Measurements from ENCODE around the gene TECTB.

TECTB gene

DNA sequence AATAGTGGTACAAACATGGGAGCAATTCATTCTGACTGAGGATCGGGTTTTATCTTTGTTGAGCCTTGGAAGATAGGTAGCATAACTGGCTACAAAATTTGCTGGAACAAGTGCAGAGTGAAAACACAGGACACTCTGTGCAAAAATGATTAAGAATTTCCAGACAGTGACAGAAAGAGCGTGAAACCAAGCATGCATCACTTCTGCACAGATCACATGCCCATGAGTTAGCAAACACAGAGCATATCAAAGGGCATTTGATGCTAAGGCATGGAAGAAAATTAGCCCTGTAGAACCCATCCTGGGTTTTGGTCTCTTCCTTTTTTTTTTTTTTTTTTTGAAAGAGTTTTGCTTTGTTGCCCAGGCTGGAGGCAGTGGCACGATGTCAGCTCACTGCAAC lies 28.3 kb downstream of the TECTB start:
- DNase-seq, result no peak

DNA sequence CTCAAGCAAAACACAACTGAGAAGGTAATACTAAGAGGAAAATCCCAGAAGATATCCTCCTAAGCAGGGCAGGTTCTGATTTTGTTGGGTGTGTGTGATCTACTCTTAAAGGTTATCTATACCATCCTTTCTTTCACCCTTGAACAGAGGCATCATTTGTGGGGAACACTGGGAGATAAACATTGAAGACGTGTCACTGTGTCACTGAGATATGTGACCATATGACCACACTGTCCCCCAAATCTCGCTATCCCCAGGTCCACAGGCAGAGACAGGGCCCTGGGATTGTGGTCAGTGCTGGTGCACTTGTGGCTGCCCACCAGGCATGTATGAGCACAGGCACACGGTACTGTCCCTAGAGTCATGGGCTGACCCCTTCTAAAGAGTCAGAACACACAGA lies 30.0 kb downstream of the TECTB start:
- no peak for DNase-seq

DNA sequence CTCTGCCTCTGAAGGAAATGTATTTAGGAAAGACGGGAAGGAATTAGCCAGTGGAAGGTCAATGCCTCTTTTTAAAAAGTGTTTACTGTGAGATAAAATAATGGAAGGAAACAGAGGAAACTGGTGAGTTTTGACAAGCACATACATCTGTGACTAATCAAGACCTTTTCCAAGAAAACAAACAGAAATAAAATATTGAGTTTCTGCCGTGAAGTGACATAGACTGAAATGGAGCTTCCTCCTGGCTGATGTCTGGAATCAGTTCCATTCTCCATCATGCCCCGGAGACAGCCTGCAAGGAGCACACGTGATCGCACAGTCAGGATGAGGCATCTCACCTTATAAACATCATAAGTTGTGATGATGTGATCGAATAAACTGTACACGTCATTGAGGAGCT lies 30.7 kb downstream of the TECTB start:
- no peak for DNase-seq

DNA sequence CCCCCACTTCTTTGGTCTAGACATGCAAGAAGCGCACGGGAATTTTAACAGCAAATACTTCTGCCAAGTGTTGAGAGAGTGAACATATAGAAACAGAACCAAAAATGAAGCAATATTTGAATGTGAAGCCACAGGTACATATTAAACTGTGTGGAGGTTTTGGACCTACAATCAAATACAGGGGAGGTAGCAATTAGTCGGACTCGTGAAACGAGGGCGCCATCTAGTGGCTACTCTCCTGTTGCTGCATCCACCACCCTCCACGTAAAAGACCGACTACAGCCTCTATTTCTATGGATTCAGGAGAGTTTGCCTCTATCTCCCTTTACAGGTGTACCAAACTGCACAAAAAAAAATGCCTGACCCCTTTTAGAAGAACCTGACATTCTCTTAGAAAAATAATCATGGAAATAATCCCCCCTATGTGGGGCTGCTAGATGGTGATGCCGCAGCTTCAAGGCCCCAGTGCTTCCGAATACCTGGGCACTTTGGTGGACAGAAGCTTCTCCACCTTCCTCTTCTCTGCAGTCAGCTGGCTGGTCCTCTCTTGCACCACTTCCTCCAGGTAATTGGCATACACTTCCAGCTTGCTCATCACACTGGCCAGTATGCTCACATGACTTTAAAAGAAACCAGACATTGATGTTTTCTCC lies 31.7 kb downstream of the TECTB start:
- peak; percentile 92 for DNase-seq

DNA sequence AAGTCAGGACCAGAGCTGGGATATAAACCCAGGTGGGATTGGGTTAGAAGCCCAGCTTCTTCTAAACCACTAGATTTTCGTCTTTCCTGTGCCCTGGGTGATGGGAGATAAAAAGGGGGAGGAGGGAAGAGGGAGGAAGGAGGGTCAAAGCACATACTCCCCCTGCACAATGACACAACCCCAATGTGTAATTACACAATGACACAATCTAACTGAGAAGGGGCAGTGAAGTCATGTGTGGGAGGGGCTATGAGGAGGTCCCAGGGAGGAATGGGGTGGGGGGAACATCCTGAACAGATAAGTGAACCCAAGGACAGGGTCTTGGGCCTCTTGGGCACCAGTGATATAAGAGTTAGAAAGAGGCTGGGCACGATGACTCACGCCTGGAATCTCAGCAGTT lies 44.5 kb downstream of the TECTB start:
- no peak for DNase-seq

DNA sequence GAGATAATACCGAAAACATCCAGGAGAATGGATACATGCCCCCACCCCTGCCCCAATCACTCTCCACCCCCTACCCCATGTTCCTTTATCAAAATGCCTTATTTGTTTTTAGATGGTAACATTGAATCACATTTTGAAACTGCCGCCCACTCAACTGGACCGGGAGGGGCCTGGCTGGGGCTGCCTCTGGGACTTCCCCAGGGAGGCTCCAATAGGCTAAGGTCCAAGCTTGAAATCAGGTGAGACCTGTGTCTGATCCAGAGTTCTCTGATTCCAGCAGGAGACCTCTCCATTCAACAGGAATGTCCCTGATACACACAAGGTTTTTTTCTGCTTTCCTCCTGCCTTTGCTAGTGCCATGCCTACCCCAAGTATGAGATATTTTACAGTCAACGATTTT lies 47.0 kb downstream of the TECTB start:
- DNase-seq, result no peak

DNA sequence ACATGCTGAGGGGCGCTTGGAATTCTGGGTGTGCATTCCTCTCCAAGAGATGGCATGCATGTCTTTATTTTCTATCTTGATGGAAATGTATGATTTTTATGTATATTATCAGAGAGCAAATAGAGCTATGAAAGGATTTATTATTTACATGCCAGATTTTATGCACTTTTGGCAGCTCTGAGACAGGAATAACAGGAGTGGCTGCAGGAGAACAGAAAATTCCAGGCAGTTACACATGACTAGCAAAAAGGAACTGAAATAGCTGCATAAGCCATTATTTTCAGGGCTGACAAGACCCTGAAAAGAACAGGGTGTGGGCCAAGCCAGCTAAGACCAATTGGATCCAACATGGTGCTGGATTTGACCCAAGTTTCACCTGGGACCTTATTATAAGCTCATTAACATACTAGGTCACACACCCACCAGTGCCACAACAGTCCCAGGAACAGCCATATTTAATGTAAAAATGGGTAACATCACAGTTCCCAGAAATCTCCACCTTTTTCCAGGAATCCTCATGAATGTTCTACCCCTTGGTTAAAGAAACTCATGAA lies 47.5 kb downstream of the TECTB start:
- DNase-seq, result no peak

DNA sequence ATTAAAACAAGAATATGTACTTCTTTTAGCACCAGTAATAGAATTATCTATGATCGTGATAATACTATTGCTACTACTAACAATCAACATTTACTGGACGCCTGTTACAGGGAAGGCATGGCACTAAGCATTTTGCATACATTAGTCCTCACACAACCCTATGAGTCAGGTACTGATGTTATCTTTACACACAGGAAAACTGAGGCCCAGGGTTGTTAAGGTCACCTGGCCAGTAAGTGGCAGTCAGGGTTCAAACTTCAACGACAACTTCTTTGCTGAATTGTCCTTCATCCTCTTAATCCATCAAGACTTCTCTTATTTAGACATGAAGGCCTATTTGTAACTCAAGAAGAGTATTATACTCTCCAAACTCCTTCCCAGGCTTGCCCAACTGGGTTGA lies 48.8 kb downstream of the TECTB start:
- DNase-seq, result no peak

DNA sequence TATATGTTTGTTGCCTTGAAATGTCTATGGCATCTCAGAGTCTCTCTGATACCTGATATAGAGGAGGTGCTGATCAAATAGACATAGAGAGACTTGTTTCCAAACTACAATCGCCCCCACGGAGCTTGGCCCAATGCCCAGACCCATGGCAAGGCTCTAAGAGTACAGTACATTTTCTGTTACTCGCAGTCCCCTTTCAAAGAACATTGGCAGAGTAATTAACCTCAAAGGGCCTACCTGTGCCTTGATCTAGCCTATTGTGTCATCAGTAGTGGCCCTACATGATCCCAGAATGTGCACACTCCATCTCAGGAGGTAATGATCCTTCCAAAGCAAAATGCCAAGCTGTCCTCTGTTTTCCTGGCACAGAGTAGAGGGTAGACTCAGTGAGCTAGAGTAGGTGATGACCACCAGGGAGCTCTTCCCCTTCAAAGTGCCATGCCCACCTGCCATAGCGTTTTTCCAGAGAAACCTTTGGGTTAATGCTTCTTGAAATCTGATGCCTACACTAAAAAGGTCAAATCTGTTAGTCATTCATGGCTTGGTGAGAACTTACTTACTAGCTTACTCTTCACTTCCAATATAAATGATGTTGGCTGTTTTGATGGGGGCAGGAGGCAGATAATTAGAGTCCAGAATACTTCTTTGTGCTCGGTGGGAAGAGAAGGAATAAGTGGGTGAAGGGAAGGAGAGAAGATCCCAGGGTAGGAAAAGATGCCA lies 49.5 kb downstream of the TECTB start:
- no peak for DNase-seq

DNA sequence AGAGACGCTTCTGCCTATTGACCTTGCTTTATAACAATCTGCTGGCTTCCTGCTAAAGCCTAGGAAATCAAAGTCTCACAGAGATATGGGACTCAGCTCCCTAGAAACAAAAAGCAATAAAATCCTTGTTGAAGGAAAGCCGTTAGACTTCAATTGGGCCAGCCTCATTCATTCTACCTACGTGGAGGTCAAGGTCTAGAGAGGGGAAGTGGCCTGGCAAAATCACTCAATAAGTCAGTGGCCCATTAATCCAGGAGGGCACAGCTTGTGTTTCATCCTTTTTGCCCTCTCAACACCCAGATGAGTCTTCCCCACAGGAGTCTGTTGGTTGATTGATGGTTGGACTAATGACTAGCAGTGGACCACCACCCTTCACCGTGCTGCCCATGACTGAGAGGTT lies 50.3 kb downstream of the TECTB start:
- DNase-seq, result no peak

DNA sequence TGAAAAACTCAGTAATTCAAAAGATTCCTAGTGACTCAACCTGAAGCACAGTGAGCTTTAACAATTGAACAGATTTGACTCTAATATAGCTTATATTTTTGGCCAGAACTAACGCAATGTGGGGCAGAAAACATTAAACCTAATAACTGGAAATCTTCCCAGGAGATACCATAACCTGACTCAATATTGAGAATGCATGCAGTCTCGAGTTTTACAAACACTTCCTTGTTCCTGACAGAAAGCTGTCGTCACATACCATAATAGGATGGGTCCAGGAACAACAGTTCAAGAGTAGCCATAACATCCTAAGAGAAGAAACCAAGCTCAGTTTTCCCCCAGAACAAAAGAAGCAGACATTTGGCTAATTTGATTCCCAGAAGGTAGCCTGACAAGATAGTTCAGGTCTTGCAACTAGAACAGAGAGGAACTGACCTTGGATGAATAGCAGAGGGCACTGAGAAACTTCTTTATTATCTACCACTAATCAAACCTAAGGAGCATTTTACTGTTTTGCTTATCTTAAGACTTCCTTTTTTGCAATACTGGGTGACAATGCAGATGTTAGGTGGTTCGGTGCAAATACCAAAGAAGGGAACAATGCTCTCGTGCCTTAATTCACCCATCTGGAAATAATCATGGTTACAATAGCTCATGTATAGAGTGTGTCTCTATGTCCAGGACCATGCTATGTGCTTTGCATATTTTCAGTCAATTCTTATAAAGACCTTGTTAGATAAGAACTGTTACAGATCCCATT lies 52.1 kb downstream of the TECTB start:
- peak; percentile 58 for DNase-seq

DNA sequence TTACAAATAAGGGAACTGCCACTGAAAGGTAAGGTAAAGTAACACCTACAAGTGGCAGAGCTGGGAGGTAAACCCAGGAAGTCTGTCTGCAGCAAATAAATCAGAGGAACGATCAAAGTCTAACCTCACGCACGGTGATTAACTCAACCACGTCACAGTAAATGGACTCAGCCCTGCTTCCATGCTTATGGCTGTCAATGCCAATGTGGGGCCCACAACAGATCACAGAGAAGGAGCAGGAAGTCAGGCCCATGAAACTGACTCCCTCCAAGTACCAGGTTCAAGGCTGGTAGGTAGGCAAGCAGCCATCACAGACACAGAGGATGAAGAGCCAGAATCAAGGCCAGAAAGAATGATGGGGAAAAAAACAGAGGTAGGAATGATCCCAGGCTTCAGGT lies 52.7 kb downstream of the TECTB start:
- peak; percentile 14 for DNase-seq

DNA sequence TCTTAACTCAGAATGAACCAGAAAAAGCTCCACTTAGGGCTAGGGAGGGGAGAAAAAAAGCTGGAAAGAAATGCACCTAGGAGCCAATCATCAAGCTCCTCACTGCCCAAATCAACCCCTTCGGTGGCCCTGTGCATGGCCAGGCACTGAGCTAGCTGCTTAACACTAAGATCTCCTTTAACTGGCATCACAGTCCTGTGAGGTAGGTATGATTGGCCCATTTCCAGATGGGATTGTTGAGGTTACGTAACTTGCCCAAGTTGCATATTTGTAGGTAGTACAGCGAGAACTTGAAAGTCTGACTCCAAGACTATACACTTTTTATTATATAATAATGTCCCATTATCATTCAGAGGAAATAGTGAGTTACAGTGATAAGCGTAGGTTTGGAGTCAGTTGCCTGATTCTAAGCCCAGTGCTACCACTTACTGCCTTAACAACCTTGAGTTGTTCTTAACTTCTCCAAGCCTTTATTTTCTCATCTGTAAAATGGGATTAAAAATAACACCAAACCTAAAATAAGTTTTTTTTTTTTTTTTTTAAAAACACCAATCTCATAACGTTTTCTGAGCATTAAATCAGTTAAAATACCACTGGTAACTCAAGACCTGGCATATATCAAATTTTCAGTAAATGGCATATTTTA lies 53.5 kb downstream of the TECTB start:
- no peak for DNase-seq

DNA sequence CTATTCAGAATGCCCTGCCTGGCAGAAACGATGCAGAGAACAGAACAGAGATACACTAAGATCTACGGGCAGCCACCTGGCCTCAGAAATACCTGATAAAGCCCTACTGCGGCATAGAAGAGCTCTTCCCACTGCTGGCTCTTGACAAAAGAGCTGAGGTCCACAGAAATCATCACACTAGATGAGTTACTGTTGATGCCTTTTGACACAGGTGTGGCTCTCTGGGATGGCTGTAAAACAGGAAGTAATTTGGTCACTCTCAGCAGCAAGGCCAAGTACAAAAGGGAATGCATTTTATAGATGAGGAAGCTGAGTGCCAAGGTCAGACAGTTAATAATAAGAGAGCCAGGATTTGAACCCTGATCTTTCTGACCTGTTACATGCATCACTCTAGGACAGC lies 55.8 kb downstream of the TECTB start:
- DNase-seq, result no peak

DNA sequence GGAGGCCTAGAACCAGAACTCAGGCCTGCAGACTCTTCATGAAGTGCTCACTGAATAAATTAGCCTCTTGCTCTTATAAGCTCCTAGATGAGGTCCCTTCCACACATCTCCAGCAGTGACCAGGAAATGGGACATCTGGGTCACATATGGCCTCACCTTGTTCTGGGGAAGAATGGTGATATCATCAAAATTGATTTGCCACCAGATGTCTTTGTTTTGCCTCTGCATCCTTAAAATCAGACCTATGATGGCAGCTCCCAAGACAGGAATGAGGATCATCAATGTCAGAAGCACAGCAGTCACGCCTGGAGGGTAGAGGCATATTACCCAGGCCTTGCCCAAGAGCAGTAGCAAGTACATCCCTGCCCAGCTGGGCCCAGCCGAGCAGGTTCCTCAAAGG lies 57.4 kb downstream of the TECTB start:
- no peak for DNase-seq

DNA sequence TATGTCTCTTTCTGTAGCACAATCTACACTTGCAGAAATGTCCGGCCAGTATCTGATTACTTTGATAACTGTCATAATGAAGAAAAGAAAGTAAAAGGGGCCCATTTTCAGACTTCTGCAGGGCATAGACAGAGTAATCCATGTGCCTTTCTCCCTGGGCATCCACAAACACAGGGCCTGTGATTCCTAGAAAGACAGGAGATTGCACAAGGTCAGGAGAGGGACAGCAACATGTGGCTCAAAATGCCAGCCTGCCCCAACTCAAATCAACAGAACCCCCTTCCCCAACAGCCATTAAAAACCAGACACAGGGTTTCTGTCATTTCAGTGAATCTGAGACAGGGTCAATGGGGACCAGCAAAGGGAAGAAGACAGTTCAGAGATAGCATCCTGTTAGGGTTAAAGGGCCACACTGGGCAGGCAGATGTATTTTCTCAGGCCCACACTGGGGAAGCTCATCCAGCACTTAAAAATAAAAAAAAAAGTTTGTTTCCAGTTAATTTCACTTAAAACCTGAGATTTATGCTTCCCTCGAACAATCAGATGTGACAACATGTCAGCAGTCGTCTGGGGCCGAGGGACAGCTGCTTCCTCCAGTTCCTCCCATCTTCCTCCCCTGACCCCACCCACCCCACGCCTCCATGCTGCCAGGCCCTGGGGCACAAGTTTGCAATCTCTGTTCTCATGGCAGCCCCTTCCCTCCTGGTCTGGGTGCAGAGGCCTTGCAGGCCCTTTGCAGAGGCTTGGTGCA lies 60.0 kb downstream of the TECTB start:
- peak; percentile 31 for DNase-seq

DNA sequence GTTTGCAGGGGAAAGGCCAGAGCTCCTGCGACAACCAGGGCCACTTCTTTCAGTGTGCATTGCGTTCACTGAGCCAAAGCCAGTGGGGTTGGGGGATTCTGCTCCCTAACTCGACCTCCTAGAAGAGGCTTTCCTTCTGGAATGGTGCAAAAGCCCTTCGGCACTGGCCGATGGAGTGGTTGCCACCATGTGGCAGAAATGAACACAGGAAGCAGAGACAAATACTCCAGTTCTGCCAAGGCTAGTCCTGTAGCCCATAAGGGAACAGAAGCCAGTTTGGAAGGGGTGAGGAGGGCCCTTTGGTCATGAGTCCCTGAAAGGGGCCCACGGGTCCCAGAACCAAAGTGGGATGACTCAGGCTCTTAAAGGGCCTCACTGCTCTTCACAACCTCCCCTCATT lies 61.1 kb downstream of the TECTB start:
- DNase-seq, result no peak

DNA sequence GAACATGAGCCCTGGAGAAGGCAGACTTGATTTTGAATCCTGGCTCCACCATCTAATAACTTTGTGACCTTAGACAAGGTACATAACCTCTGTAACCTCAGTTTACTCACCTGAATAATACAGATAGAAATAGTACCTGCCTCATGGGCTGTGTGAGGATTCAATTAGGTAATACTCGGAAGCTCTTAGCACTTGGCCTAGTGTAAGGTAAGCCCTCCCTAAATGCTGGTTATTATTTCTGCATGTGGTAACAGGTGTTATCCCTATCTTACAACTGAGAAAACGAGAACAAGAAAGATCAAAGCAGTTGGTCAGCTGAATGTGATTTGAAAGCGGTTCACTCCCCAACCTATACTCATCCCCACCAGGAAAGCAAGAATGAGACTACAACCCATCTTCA lies 62.0 kb downstream of the TECTB start:
- no peak for DNase-seq

DNA sequence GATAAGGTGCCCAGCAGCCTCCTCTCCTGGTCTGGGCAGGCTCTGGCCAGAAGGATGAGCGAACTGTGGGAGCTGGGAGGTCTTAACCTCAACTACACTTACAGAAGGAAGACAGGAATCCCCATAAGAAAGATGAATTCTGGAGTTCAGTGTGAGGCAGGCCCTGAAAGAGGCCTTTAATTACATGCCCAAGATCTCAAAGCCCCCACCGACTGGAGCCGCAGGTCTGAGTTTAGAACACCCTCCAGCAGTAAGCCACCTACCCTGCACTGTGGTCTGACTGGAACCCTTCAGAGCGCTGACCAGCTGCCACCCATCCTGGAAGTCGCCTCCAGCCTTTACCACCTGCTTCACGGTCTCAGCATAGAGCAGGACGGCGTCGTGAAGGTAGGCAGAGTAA lies 62.5 kb downstream of the TECTB start:
- DNase-seq, result no peak

DNA sequence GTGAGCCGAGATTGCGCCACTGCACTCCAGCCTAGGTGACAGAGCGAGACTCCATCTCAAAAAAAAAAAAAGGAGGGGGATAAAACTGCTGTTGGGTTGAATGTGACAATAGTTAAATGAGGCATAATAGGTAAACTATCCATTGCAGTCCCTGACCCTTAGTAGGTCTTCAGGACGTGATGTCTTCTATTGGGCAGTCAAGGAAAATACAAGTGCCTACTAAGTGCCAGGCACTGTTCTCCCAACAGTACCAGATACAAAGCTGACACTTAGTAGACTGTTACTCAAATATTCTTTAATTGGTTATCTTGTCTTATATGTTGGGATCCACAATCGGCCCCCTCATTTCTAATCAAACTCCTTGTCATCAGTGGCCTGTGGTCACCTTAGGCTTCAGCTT lies 63.6 kb downstream of the TECTB start:
- DNase-seq, result no peak

DNA sequence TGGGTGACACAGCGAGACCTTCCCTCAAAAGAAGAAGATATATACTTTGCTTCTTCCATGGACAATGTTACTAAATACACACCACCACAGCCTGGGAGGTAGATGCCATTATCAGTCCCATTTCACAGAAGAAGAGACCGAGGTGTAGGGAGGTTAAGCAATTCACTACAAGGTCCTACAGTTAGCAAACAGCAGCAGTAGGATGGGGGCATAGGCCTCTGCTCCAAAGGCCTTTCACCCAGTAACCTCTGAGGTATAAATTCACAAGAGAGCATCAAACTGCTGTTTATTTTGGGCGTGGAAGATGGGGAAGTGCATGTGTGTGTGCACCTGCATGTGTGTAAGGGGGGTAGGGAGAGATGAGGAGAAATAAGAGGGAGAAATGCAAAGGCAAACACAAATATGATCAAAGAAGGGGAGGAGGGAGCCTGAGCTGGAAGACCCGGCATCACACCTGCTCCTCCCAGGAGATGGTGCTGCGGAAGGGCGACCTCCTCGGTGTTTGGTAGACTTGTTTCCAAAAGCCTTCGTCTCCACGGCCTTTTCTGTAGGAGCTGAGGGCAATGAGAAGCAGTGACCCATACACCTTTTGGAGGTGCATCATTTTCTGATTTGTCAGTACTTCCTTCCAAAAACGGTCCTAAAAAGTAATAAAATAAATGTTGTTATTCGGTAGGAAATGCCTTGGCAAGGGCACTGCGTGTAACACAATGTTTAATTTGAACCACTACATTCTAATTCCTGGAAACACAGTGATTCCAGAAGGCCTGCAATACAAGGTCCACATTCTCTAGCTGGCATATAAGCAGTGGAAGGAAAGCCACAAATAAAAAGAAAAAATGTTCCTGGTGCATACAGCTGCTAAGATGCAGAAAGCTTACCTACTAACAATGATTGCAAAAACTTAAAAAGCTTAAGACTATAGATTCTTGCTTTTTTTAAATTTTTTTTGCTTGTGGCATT lies 64.8 kb downstream of the TECTB start:
- no peak for DNase-seq
